Medulla oblongata (tissue), 1 donor: ENCODE data around the gene SFXN1.

Experiments used
- DNase-seq: peaks from one replicate; pipeline ENCODE4 v3.0.0-alpha.2; 2015; ENCODE audit errors: extremely low spot score

Gene SFXN1

DNA sequence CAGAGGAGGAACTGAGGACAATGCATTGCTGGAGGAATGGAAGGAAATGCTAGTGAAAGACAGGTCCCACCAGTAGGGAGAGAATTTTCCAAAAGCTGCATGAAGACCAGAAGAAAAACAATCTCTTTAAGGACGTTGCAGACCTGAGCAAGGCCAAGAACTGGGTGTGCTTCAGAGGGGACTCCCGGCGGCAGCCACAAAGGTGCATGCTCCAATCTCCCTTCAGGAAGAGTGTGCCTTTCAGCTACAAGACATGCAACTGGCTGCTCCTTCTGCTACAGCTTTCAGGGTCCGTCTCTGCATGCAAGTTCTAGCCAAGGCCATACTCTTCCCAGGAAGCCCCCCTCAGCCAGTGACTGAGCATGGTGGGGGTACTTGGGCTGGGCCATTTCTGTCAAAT, 62.9 kb downstream of the SFXN1 start:
- no peak for DNase-seq

GRCh38 chr5:175542232-175542965, 64.0 kb downstream of the SFXN1 start:
- DNase-seq, result no peak

DNA sequence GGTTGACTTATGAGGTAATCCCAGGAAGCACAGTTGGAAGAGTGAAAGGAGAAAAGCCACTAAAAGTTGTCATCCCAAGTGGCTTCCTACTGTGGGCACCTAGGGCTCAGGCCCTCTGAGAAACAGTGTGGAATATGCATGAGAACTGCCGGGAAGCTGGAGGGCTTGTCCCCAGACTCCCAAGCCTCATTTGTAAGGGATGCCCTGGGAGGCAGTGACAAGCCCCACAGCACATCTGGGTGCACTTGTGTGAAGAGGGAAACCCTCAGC, 64.5 kb downstream of the SFXN1 start:
- DNase-seq, result no peak

DNA sequence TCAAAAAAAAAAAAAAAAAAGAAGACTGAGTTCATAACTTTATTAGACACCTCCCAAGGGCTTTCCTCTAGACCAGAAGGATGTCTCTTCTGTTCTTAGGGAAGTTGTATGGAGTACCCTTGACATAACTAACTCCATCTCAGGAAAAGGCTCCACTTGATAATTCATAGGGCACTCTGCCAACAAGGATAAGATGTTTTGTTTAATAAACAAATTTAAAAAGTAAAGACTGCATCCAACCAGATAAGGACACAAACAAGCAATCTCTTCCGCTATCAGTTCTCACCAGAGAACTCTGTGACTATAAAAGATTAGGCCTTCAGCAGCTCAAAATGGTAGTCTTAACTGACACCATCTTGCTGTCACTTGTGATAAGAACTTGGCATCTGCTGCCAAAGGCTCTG, 65.8 kb downstream of the SFXN1 start:
- DNase-seq, result no peak

DNA sequence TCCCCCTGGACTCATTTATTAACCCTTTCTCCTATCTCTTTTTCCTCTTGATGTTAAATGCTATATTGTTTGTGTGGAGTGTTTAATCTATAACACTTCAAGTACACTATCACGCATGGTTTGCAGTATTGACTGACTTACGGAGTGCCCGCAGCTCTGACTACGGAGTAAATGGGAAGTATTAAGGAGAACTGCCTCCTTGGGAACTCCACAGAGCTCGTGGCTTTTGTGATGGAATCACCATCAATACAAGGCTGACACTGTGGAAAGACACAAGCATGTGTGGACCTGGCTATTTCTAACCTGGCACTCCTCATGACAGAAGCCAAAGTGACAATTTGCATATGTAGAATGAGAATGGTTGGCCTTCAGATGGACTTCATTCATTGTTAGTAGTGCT, 66.2 kb downstream of the SFXN1 start:
- no peak for DNase-seq

- no peak for DNase-seq
These were observed 69.5 kb downstream of the SFXN1 start for GRCh38 chr5:175547842-175548241.

- DNase-seq, result no peak
These were observed 70.4 kb downstream of the SFXN1 start for GRCh38 chr5:175548626-175549311.

GRCh38 chr5:175550055-175550805, 71.9 kb downstream of the SFXN1 start:
- no peak for DNase-seq

DNA sequence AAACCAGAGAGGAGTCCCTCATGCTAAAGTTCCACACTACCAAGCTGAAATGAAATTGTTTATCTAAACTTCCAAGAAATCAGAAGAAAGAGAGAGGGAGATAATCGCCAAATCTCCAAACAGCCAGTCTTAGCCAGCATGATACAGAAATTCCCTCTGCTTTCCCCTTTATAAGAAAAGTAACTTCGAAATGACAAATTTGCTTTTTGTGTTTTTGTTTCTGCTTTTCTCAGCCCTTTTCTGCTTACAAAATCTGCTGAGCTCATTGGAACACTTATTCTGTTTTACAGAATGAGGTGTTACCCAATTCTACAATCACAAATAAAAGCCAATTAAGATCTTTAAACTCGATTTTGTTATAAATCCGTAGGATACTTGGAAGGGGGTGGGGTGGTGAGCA, 72.9 kb downstream of the SFXN1 start:
- DNase-seq, result no peak

GRCh38 chr5:175554296-175554695, 75.9 kb downstream of the SFXN1 start:
- DNase-seq, result no peak

GRCh38 chr5:175555168-175555785, 76.9 kb downstream of the SFXN1 start:
- DNase-seq, result no peak

DNA sequence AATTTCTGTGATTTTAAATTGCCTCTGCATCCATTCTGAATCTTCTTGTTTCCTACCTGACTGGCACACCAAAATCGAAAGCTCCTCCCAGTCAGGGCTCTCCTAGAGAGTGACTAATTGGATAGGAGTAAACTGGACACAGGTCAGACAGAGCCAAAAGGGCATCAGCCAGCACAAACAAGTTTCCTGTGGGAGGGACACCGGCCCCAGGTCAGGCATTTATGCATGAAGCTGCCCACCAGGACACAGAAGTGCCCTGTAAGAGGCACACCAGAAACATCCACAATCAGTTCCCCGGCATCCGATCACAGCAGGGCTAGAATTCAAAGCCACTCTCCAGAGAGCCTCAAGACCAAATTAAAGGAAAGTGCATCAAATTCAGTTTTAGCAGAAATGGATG, 78.4 kb downstream of the SFXN1 start:
- no peak for DNase-seq

DNA sequence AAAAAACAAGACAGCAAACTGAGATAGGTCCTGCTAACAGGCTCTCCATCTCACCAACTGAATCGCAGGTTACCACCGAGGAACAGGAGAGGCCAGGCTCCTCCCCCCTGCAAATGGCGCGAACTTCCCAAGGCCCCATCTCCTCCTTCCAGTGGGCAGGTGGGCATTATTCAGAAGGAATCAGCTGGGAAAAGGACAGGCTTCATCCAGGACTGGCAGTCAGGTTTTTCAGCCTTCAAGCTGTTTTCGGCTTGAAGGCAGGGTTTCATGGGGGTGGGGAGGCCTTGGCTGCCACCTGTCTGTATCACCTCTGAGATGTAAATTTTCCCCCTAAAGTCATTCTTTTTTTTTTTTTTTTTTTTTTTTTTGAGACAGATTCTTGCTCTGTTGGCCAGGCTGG, 79.4 kb downstream of the SFXN1 start:
- DNase-seq, result no peak

DNA sequence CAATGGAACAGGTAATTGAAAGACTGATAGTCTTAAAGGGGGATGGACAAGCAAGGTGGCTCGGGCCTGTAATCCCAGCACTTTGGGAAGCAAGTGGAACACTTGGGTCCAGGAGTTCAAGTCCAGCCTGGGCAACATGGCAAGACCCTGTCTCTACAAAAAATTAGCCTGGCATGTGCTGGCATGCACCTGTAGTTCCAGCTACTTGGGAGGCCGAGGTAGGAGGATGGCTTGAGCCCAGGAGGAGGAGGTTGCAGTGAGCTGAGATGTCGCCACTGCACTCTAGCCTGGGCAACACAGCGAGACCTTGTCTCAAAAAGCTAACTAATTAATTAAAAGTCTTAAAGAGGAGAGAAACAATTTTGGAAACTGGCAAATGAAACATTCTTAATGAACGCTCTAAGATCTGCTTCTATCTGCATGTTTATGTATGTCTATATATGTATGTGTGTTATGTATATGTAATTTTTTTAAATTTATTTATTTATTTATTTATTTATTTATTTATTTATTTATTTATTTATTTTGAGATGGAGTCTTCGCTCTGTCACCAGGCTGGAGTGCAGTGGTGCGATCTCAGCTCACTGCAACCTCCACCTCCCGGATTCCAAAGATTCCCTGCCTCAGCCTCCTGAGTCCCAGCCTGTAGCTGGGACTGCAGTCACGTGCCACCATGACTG, 80.6 kb downstream of the SFXN1 start:
- DNase-seq, result no peak

DNA sequence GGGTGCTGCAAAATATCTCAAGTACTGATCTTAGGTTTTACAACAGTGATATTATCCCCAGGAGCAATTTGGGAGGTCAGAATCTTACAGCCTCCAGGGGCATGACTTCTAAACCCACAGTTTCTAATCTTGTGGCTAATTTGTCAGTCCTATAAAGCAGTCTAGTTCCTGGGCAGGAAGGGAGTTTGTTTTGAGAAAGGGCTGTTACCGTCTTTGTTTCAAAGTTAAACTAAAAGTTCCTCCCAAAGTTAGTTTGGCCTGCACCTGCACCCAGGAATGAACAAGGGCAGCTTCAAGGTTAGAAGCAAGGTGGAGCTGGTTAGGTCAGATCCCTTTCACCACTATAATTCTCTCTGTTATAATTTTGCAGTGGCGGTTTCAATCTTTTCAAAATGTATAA, 81.7 kb downstream of the SFXN1 start:
- DNase-seq, result no peak

DNA sequence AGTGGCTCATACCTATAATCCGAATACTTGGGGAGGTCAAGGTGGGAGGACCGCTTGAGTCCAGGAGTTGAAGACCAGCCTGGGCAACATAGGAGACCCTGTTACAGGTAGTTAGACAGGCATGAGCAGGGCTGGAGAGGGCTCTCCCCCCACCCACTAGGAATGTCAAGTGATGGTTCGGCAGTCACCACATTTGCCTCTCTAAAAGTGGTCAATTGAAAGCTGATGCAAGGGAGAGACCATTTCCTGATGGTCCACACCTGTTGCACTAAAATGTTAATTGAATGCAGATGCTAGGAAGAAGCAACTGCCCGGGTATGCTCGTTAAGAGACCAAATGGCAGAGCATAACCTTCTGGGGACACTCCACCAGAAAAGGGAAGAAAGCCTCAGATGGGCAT, 82.7 kb downstream of the SFXN1 start:
- no peak for DNase-seq

GRCh38 chr5:175564716-175565115, 86.4 kb downstream of the SFXN1 start:
- DNase-seq, result no peak

DNA sequence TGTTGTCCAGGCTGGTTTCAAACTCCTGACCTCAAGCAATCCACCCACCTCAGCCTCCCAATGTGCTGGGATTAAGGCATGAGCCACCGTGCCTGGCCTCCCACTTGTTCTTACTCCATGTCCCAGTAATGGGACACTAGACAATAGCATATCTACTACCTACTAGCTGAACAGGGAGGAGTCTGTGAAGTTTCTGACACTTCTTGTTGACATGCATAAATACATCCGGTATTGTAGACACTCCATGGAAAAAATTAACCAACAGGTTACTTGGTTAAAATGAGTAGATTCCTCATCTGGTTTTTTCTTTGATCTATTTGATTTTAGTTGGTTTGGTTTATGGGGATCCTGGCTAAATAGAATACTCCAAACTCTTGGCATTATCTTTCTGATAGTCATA, 88.3 kb downstream of the SFXN1 start:
- no peak for DNase-seq

DNA sequence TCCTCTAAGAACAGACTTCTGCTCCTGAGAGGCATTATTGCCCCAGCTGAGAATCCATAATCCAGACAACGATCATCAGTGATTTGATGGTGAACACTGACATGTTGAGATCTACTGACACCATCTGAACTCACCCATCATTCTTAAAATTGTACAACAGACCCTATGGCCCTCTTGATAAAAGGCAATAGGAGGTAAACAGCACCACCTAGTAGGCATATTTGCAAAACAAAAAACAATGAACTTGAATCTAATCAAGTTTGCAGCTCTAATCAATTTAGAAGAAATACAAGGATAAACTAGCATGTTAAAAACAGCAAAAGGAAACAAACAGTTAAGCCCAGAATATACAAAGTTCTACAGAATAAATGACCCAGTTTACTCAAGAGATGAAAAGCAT, 89.6 kb downstream of the SFXN1 start:
- no peak for DNase-seq

DNA sequence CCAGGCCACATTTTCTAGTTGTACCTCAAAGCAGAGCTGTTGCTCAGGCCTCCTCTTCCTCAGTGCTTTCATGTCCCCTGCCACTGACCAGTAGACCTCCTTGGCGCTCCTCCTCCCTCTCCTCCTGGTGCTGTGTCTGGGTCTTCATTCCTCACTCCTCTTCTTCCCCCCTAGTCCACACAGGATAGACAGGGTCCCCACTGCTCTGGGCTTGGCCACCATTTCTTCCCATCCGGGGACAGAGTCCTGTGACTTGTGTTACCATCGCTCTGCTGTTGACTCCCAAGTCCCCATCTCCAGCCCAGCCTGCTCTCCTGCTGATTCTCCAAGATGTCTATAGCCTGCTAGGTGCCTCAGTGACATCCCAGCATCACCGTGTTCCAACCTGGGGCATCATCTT, 91.3 kb downstream of the SFXN1 start:
- no peak for DNase-seq

DNA sequence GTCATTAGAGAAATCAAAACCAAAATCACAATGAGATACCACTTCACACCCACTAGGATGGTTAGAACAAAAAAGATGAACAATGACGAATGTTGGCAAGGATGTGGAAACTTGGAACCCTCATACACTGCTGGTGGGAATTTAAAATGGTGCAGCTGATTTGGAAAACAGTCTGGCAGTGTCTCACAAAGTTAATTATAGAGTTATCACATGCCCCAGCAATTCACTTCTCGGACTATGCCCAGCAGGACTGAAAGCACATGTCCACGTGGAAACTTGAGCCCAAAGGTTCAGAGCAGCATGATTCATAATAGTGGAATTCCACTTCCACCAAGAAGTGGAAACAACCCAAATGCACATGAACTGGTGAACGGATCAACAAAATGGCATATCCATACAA, 94.5 kb downstream of the SFXN1 start:
- no peak for DNase-seq
